ENCODE data around the gene PGGT1B. TPM values are rescaled to one million over a fixed set of nuclear protein-coding genes. Genes with fewer than 3 reads are reported as not detected.

PGGT1B gene
- total RNA-seq, 1 donor from 2014 or later, result 5.6 TPM

- Histone ChIP-seq H3K27ac (no peak overlapping the region), H3K4me3 (no peak overlapping the region), H3K36me3 (peaks cover 0 to 7% of the 10 kb centered on the region in 2 donors), H3K9me3 (no peaks in the 10 kb centered on the region), H3K4me1 (no peaks in the 10 kb centered on the region), H3K27me3 (no peaks in the 10 kb centered on the region)
- no peak for TF ChIP-seq CTCF (IDR thresholded peaks at IDR 0.05)
- no peak for TF ChIP-seq POLR2AphosphoS5 (IDR thresholded peaks at IDR 0.05; ENCODE audit: insufficient read depth in 1 of 2, low read depth in 1 of 2)
- no peak for TF ChIP-seq POLR2A (IDR thresholded peaks at IDR 0.05)
- intact Hi-C loops (cut with DNase I), result no loop called here
- DNase-seq (ENCODE audit: extremely low spot score in 2 of 2), result no peak
These were observed 53.4 kb downstream of the PGGT1B start for GRCh38 chr5:115209279-115209678.

- Histone ChIP-seq H3K9me3 (no peaks in the 10 kb centered on the region), H3K27ac (no peak overlapping the region), H3K36me3 (no peaks in the 10 kb centered on the region), H3K4me3 (no peak overlapping the region), H3K27me3 (no peaks in the 10 kb centered on the region), H3K4me1 (no peaks in the 10 kb centered on the region)
- no peak for TF ChIP-seq POLR2A (IDR thresholded peaks at IDR 0.05)
- TF ChIP-seq POLR2AphosphoS5 (IDR thresholded peaks at IDR 0.05; ENCODE audit: insufficient read depth in 1 of 2, low read depth in 1 of 2), result no peak
- no peak for TF ChIP-seq CTCF (IDR thresholded peaks at IDR 0.05)
- no peak for DNase-seq (ENCODE audit: extremely low spot score in 2 of 2)
- intact Hi-C loops (cut with DNase I), result no loop called here
These were observed 59.7 kb downstream of the PGGT1B start for GRCh38 chr5:115202952-115203351.

GRCh38 chr5:115196161-115196560, 66.5 kb downstream of the PGGT1B start:
- intact Hi-C loops (cut with DNase I), result loop anchor here (10.0 kb wide), 1 partner anchor 1381 kb away; no protein-coding TSS in a partner anchor
- TF ChIP-seq POLR2AphosphoS5 (IDR thresholded peaks at IDR 0.05; ENCODE audit: insufficient read depth in 1 of 2, low read depth in 1 of 2), result no peak
- TF ChIP-seq CTCF (IDR thresholded peaks at IDR 0.05), result no peak
- no peak for TF ChIP-seq POLR2A (IDR thresholded peaks at IDR 0.05)

GRCh38 chr5:115194676-115195075, 68.0 kb downstream of the PGGT1B start:
- Histone ChIP-seq H3K4me1 (no peaks in the 10 kb centered on the region), H3K36me3 (no peaks in the 10 kb centered on the region), H3K27me3 (no peaks in the 10 kb centered on the region), H3K9me3 (no peaks in the 10 kb centered on the region), H3K27ac (no peak overlapping the region), H3K4me3 (no peak overlapping the region)
- DNase-seq (ENCODE audit: extremely low spot score in 2 of 2), result no peak
- TF ChIP-seq POLR2A (IDR thresholded peaks at IDR 0.05), result no peak
- no peak for TF ChIP-seq CTCF (IDR thresholded peaks at IDR 0.05)
- TF ChIP-seq POLR2AphosphoS5 (IDR thresholded peaks at IDR 0.05; ENCODE audit: insufficient read depth in 1 of 2, low read depth in 1 of 2), result no peak
- intact Hi-C loops (cut with DNase I), result loop anchor here (10.0 kb wide), 1 partner anchor 1380 kb away; no protein-coding TSS in a partner anchor

More at GRCh38 chr5:115196161-115196560, 66.5 kb downstream of the PGGT1B start:
- H3K9me3 ChIP-seq, result no peaks in the 10 kb centered on the region
- H3K4me1 ChIP-seq, result no peaks in the 10 kb centered on the region
- no peaks in the 10 kb centered on the region for H3K36me3 ChIP-seq
- DNase-seq (ENCODE audit: extremely low spot score in 2 of 2), result no peak
- H3K4me3 ChIP-seq, result no peak overlapping the region
- no peak overlapping the region for H3K27ac ChIP-seq
- H3K27me3 ChIP-seq, result no peaks in the 10 kb centered on the region

GRCh38 chr5:115193295-115193694, 69.4 kb downstream of the PGGT1B start:
- H3K36me3 ChIP-seq, result no peaks in the 10 kb centered on the region
- H3K27ac ChIP-seq, result no peak overlapping the region
- no peaks in the 10 kb centered on the region for H3K9me3 ChIP-seq
- intact Hi-C loops (cut with DNase I), result loop anchor here (10.0 kb wide), 1 partner anchor 1378 kb away; no protein-coding TSS in a partner anchor
- H3K27me3 ChIP-seq, result no peaks in the 10 kb centered on the region
- no peak for DNase-seq (ENCODE audit: extremely low spot score in 2 of 2)
- H3K4me3 ChIP-seq, result no peak overlapping the region
- H3K4me1 ChIP-seq, result no peaks in the 10 kb centered on the region
- TF ChIP-seq POLR2AphosphoS5 (IDR thresholded peaks at IDR 0.05; ENCODE audit: insufficient read depth in 1 of 2, low read depth in 1 of 2), result no peak
- no peak for TF ChIP-seq POLR2A (IDR thresholded peaks at IDR 0.05)
- no peak for TF ChIP-seq CTCF (IDR thresholded peaks at IDR 0.05)
